Measurements from ENCODE around the gene ANXA11.

Gene ANXA11

DNA sequence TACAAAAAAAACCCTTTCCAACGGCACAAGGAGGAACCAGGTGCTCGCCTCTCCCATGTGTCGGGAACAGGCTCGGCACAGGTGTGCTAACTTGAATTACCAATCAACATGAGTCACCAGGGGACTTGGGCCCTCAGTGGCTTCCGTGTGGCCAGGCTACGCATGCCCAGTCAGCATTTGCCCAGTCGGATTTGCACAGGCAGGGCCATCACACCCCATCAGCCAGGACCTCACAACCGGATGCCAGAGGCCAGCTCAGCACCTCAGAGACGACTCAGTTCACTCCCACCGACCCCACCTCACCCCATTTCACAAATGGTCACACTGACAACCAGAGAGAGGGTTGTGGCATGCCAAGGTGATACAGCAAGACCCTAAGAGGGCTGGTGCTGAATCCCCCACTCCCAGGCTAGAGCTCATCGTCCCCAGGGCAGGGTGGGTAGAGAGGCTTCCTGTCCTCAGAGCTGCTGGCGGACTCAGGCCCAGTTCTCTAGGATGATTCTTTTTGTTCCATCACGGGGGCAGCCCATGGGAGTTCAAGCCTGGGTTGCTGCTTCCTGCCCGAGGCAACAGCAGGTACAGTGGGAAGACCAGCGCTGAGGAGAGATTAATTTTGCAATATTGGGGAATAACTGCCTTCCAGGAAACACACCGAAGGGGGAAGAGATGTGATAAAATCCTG, 13.6 kb downstream of the ANXA11 start:
- no peak for DNase-seq (ENCODE audit: low read depth)
- no peak overlapping the region for H3K4me3 ChIP-seq (ENCODE audit: low read depth, low read length)
- TF ChIP-seq, protein P1, sequence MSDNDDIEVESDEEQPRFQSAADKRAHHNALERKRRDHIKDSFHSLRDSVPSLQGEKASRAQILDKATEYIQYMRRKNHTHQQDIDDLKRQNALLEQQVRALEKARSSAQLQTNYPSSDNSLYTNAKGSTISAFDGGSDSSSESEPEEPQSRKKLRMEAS (IDR thresholded peaks at IDR 0.05; ENCODE audit: low read depth, low read length): no peak
- TF ChIP-seq MYC (IDR thresholded peaks at IDR 0.05; ENCODE audit: low read depth, low read length) (no peak), POLR2A (IDR thresholded peaks at IDR 0.05; ENCODE audit: extremely low read depth, insufficient read length) (no peak)
- TF ChIP-seq, protein P2, sequence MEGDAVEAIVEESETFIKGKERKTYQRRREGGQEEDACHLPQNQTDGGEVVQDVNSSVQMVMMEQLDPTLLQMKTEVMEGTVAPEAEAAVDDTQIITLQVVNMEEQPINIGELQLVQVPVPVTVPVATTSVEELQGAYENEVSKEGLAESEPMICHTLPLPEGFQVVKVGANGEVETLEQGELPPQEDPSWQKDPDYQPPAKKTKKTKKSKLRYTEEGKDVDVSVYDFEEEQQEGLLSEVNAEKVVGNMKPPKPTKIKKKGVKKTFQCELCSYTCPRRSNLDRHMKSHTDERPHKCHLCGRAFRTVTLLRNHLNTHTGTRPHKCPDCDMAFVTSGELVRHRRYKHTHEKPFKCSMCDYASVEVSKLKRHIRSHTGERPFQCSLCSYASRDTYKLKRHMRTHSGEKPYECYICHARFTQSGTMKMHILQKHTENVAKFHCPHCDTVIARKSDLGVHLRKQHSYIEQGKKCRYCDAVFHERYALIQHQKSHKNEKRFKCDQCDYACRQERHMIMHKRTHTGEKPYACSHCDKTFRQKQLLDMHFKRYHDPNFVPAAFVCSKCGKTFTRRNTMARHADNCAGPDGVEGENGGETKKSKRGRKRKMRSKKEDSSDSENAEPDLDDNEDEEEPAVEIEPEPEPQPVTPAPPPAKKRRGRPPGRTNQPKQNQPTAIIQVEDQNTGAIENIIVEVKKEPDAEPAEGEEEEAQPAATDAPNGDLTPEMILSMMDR (IDR thresholded peaks at IDR 0.05; ENCODE audit: low read depth, low read length): no peak

DNA sequence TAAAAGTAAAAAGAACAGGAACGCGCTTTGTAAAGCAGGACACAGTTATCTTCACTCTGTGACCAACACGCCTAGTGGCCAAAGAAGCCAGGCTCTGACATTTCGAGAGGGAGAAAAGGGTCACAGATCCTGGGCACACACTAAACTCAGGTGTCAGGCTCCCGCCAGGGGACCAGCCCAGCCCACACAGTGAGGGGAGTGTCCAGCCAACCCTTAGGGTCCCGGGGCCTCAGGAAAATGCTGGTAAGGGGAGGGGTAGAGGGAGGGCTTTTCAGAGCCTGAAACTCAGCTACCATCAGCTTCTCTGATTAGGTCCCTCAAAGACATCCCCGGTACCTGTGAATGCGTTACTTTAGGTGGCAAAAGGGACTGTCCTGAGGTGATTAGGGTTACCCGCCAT, 16.6 kb downstream of the ANXA11 start:
- no peak overlapping the region for H3K4me3 ChIP-seq (ENCODE audit: low read depth, low read length)
- no peak for DNase-seq (ENCODE audit: low read depth)
- TF ChIP-seq, protein P1 (IDR thresholded peaks at IDR 0.05; ENCODE audit: low read depth, low read length): no peak
- TF ChIP-seq POLR2A (IDR thresholded peaks at IDR 0.05; ENCODE audit: extremely low read depth, insufficient read length) (no peak), MYC (IDR thresholded peaks at IDR 0.05; ENCODE audit: low read depth, low read length) (no peak)
- TF ChIP-seq, protein P2 (IDR thresholded peaks at IDR 0.05; ENCODE audit: low read depth, low read length): no peak

- peak overlapping the region; percentile 14 for H3K4me3 ChIP-seq (ENCODE audit: low read depth, low read length)
- TF ChIP-seq, protein P1 (IDR thresholded peaks at IDR 0.05; ENCODE audit: low read depth, low read length): peak; percentile 81
- TF ChIP-seq MYC (IDR thresholded peaks at IDR 0.05; ENCODE audit: low read depth, low read length) (peak; percentile 84), POLR2A (IDR thresholded peaks at IDR 0.05; ENCODE audit: extremely low read depth, insufficient read length) (no peak)
- peak; percentile 99 for DNase-seq (ENCODE audit: low read depth)
Observed at GRCh38 chr10:80187465-80188409, 17.6 kb downstream of the ANXA11 start.

- DNase-seq (ENCODE audit: low read depth): no peak
- TF ChIP-seq, protein P1 (IDR thresholded peaks at IDR 0.05; ENCODE audit: low read depth, low read length): no peak
- TF ChIP-seq, protein P2 (IDR thresholded peaks at IDR 0.05; ENCODE audit: low read depth, low read length): no peak
- TF ChIP-seq MYC (IDR thresholded peaks at IDR 0.05; ENCODE audit: low read depth, low read length): no peak
- no peak for TF ChIP-seq POLR2A (IDR thresholded peaks at IDR 0.05; ENCODE audit: extremely low read depth, insufficient read length)
- peak overlapping the region; percentile 14 for H3K4me3 ChIP-seq (ENCODE audit: low read depth, low read length)
Observed at GRCh38 chr10:80187060-80187459, 18.3 kb downstream of the ANXA11 start.

GRCh38 chr10:80186364-80187012, 18.8 kb downstream of the ANXA11 start:
- no peak overlapping the region for H3K4me3 ChIP-seq (ENCODE audit: low read depth, low read length)
- no peak for DNase-seq (ENCODE audit: low read depth)
- TF ChIP-seq MYC (IDR thresholded peaks at IDR 0.05; ENCODE audit: low read depth, low read length): no peak
- TF ChIP-seq, protein P2 (IDR thresholded peaks at IDR 0.05; ENCODE audit: low read depth, low read length): no peak
- TF ChIP-seq, protein P1 (IDR thresholded peaks at IDR 0.05; ENCODE audit: low read depth, low read length): no peak
- no peak for TF ChIP-seq POLR2A (IDR thresholded peaks at IDR 0.05; ENCODE audit: extremely low read depth, insufficient read length)
